WTC11 (cell line): ENCODE data around the gene ASCC1. TPM values are rescaled to one million over a fixed set of nuclear protein-coding genes. Genes with fewer than 3 reads are reported as not detected.

Experiments used
- ATAC-seq: fragments of 200-7000 bp; cut with Tn5 transposase; 2 replicates; pipeline ENCODE4 v1.10.0; 2021; ENCODE audit warnings: mild to moderate bottlenecking, moderate library complexity
- CTCF ChIA-PET: fragments of 300-600 bp; sonication (Branson Sonifier 250); formaldehyde crosslinking; loops from one replicate; lab custom pipeline; 2021; ENCODE audit warnings: antibody characterized with exemption; lab: Charles Lee
- POLR2A ChIA-PET: fragments of 350-600 bp; sonication (Branson Sonifier 250); formaldehyde crosslinking; loops from one replicate; lab custom pipeline; 2021; ENCODE audit warnings: antibody characterized with exemption; lab: Charles Lee
- DNase-seq: peaks from one replicate; pipeline ENCODE4 v3.0.0; 2021; ENCODE audit warnings: low spot score
- H3K27ac Mint-ChIP-seq: 2 replicates; pipeline ENCODE4 v1.8.0; 2021; ENCODE audit warnings: mixed read lengths
- H3K27me3 Mint-ChIP-seq: 2 replicates; pipeline ENCODE4 v1.8.0; 2021; ENCODE audit warnings: low read depth, mild to moderate bottlenecking, moderate library complexity, mixed read lengths
- H3K36me3 Mint-ChIP-seq: 2 replicates; pipeline ENCODE4 v1.8.0; 2021; ENCODE audit warnings: mixed read lengths
- H3K4me1 Mint-ChIP-seq: 2 replicates; pipeline ENCODE4 v1.8.0; 2022; ENCODE audit warnings: mixed read lengths
- H3K4me3 Mint-ChIP-seq: 2 replicates; pipeline ENCODE4 v1.8.0; 2021; ENCODE audit warnings: mild to moderate bottlenecking, moderate library complexity, mixed read lengths
- H3K9me3 Mint-ChIP-seq: 2 replicates; pipeline ENCODE4 v1.8.0; 2021; ENCODE audit warnings: mixed read lengths
- ATF1 ChIP-seq: sonication (generic); formaldehyde crosslinking; IDR thresholded peaks from 2 replicates; pipeline ENCODE4 v1.8.1; 2023; ENCODE audit warnings: mild to moderate bottlenecking, moderate library complexity, missing genetic modification reagents
- ATF3 ChIP-seq: sonication (generic); formaldehyde crosslinking; conservative IDR thresholded peaks from 2 replicates; pipeline ENCODE4 v1.8.1; 2022; ENCODE audit warnings: mild to moderate bottlenecking, missing genetic modification reagents
- FOXP1 ChIP-seq: sonication (generic); formaldehyde crosslinking; IDR thresholded peaks from 2 replicates; pipeline ENCODE4 v1.8.0; 2022; ENCODE audit warnings: missing genetic modification reagents, mild to moderate bottlenecking, moderate library complexity, borderline replicate concordance
- GABPB1 ChIP-seq: sonication (generic); formaldehyde crosslinking; IDR thresholded peaks from 2 replicates; pipeline ENCODE4 v1.8.1; 2023; ENCODE audit warnings: mild to moderate bottlenecking, missing genetic modification reagents
- HMGXB4 ChIP-seq: sonication (generic); formaldehyde crosslinking; IDR thresholded peaks from 2 replicates; pipeline ENCODE4 v1.8.1; 2023; ENCODE audit warnings: mild to moderate bottlenecking, moderate library complexity, missing genetic modification reagents
- JAZF1 ChIP-seq: fragments of 250-450 bp; sonication (Bioruptor Pico); IDR thresholded peaks from 2 replicates; pipeline ENCODE4 v1.9.0; 2021; ENCODE audit warnings: moderate library complexity, mild to moderate bottlenecking, inconsistent platforms
- MAX ChIP-seq: sonication (generic); formaldehyde crosslinking; IDR thresholded peaks from 2 replicates; pipeline ENCODE4 v1.8.0; 2022; ENCODE audit warnings: mild to moderate bottlenecking, missing genetic modification reagents
- NR1H2 ChIP-seq: sonication (generic); formaldehyde crosslinking; IDR thresholded peaks from 2 replicates; pipeline ENCODE4 v1.9.0; 2021; ENCODE audit warnings: mild to moderate bottlenecking, moderate library complexity, missing genetic modification reagents
- PRDM15 ChIP-seq: sonication (generic); formaldehyde crosslinking; IDR thresholded peaks from 2 replicates; pipeline ENCODE4 v1.8.0; 2022; ENCODE audit warnings: missing genetic modification reagents
- RELA ChIP-seq: sonication (generic); formaldehyde crosslinking; IDR thresholded peaks from 2 replicates; pipeline ENCODE4 v1.8.1; 2022; ENCODE audit warnings: missing genetic modification reagents, mild to moderate bottlenecking, borderline replicate concordance
- SMAD4 ChIP-seq: sonication (generic); formaldehyde crosslinking; IDR thresholded peaks from 2 replicates; pipeline ENCODE4 v1.8.0; 2022; ENCODE audit warnings: mild to moderate bottlenecking, missing genetic modification reagents
- SP1 ChIP-seq: sonication (generic); formaldehyde crosslinking; conservative IDR thresholded peaks from 2 replicates; pipeline ENCODE4 v1.8.1; 2022; ENCODE audit warnings: missing genetic modification reagents
- TCF7 ChIP-seq: sonication (generic); formaldehyde crosslinking; IDR thresholded peaks from 2 replicates; pipeline ENCODE4 v1.8.0; 2022; ENCODE audit warnings: mild to moderate bottlenecking, low read depth, missing genetic modification reagents, moderate library complexity
- TP53 ChIP-seq: sonication (generic); formaldehyde crosslinking; IDR thresholded peaks from 2 replicates; pipeline ENCODE4 v1.8.1; 2023; ENCODE audit warnings: mild to moderate bottlenecking, missing genetic modification reagents
- ZNF263 ChIP-seq: sonication (generic); formaldehyde crosslinking; IDR thresholded peaks from 2 replicates; pipeline ENCODE4 v1.8.1; 2022; ENCODE audit warnings: low read depth, mild to moderate bottlenecking, moderate library complexity, missing genetic modification reagents
- ZNF416 ChIP-seq: fragments of 250-450 bp; sonication (Bioruptor Pico); IDR thresholded peaks from 2 replicates; pipeline ENCODE4 v1.9.0; 2021; ENCODE audit warnings: mild to moderate bottlenecking, inconsistent platforms
- ZNF512 ChIP-seq: sonication (generic); formaldehyde crosslinking; IDR thresholded peaks from 2 replicates; pipeline ENCODE4 v1.8.1; 2022; ENCODE audit warnings: missing genetic modification reagents, borderline replicate concordance
- total RNA-seq: library from RNA; stranded (reverse); gene quantifications from 3 replicates; pipeline ENCODE4 v1.2.3, GENCODE V29; 2021
- TF ChIP-seq, protein P1 (sequence below): sonication (generic); formaldehyde crosslinking; IDR thresholded peaks from 2 replicates; pipeline ENCODE4 v1.8.1; 2023; ENCODE audit warnings: mild to moderate bottlenecking, missing genetic modification reagents, borderline replicate concordance
- TF ChIP-seq, protein P2 (sequence below): sonication (generic); formaldehyde crosslinking; IDR thresholded peaks from 2 replicates; pipeline ENCODE4 v1.8.1; 2023; ENCODE audit warnings: mild to moderate bottlenecking, missing genetic modification reagents, moderate library complexity
- TF ChIP-seq, protein P3 (sequence below): sonication (generic); formaldehyde crosslinking; IDR thresholded peaks from 2 replicates; pipeline ENCODE4 v1.8.1; 2022; ENCODE audit warnings: mild to moderate bottlenecking, missing genetic modification reagents, moderate library complexity, borderline replicate concordance

The ASCC1 gene
- total RNA-seq, 1 experiment from 2014 or later, result 30.4 TPM

- no peak for TF ChIP-seq ZNF512 (CRISPR knock-in tag)
- TF ChIP-seq JAZF1 (CRISPR knock-in tag), result no peak
- TF ChIP-seq, protein P1, sequence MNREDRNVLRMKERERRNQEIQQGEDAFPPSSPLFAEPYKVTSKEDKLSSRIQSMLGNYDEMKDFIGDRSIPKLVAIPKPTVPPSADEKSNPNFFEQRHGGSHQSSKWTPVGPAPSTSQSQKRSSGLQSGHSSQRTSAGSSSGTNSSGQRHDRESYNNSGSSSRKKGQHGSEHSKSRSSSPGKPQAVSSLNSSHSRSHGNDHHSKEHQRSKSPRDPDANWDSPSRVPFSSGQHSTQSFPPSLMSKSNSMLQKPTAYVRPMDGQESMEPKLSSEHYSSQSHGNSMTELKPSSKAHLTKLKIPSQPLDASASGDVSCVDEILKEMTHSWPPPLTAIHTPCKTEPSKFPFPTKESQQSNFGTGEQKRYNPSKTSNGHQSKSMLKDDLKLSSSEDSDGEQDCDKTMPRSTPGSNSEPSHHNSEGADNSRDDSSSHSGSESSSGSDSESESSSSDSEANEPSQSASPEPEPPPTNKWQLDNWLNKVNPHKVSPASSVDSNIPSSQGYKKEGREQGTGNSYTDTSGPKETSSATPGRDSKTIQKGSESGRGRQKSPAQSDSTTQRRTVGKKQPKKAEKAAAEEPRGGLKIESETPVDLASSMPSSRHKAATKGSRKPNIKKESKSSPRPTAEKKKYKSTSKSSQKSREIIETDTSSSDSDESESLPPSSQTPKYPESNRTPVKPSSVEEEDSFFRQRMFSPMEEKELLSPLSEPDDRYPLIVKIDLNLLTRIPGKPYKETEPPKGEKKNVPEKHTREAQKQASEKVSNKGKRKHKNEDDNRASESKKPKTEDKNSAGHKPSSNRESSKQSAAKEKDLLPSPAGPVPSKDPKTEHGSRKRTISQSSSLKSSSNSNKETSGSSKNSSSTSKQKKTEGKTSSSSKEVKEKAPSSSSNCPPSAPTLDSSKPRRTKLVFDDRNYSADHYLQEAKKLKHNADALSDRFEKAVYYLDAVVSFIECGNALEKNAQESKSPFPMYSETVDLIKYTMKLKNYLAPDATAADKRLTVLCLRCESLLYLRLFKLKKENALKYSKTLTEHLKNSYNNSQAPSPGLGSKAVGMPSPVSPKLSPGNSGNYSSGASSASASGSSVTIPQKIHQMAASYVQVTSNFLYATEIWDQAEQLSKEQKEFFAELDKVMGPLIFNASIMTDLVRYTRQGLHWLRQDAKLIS (CRISPR knock-in tag), result no peak
- TF ChIP-seq TCF7, result no peak
- no peak for TF ChIP-seq NR1H2 (CRISPR knock-in tag)
- TF ChIP-seq, protein P2, sequence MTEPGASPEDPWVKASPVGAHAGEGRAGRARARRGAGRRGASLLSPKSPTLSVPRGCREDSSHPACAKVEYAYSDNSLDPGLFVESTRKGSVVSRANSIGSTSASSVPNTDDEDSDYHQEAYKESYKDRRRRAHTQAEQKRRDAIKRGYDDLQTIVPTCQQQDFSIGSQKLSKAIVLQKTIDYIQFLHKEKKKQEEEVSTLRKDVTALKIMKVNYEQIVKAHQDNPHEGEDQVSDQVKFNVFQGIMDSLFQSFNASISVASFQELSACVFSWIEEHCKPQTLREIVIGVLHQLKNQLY (CRISPR knock-in tag), result no peak
- TF ChIP-seq FOXP1 (CRISPR knock-in tag), result no peak
- no peak for TF ChIP-seq ATF1
- no peak for TF ChIP-seq ZNF416
- TF ChIP-seq, all 79 proteins: peak for 0
These were observed 23.3 kb upstream of the ASCC1 start (continued) for GRCh38 chr10:72239409-72239808.

DNA sequence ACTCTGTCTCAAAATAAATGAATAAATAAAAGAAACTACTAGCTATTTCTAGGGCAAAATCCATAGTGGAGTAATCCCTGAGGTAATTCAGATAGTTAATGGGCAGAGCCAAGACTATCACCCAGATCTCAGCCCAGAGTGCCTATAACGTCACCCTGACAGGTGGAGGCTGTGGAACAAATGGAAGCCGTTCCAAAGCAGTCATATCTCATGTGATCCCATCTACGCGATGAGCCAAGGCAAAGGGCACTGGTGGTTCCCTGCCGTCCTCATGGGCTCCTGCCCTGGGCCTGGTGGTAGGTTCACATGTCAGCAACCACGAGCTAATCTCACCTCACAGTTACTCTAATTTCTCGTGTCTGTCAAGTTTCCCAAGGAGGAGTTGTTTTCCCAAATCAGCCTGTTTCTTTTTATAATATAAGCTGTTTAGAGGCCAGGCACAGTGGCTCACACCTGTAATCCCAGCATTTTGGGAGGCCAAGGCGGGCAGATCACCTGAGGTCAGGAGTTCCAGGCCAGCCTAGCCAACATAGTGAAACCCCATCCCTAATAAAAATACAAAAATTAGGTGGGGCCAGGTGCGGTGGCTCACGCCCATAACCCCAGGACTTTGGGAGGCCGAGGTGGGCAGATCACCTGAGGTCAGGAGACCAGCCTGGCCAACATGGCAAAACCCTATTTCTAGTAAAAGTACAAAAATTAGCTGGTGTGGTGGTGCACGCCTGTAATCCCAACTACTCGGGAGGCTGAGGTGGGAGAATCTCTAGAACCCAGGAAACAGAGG is 22.5 kb upstream of the ASCC1 start:
- Mint-ChIP-seq H3K36me3 (peaks cover 10% of the 10 kb centered on the region), H3K27me3 (no peaks in the 10 kb centered on the region), H3K4me1 (peaks cover 16% of the 10 kb centered on the region)
- ATAC-seq, result no peak
- TF ChIP-seq ATF3, result no peak
- no peak for TF ChIP-seq SMAD4 (CRISPR knock-in tag)
- TF ChIP-seq SP1, result no peak
- TF ChIP-seq GABPB1 (CRISPR knock-in tag), result no peak
- no peak for TF ChIP-seq RELA
- no peak for TF ChIP-seq ZNF263 (CRISPR knock-in tag)
- no peak for TF ChIP-seq FOXP1 (CRISPR knock-in tag)
- TF ChIP-seq HMGXB4, result no peak
- TF ChIP-seq PRDM15, result no peak
- TF ChIP-seq, protein P3, sequence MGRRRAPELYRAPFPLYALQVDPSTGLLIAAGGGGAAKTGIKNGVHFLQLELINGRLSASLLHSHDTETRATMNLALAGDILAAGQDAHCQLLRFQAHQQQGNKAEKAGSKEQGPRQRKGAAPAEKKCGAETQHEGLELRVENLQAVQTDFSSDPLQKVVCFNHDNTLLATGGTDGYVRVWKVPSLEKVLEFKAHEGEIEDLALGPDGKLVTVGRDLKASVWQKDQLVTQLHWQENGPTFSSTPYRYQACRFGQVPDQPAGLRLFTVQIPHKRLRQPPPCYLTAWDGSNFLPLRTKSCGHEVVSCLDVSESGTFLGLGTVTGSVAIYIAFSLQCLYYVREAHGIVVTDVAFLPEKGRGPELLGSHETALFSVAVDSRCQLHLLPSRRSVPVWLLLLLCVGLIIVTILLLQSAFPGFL (CRISPR knock-in tag), result no peak
- no peak for TF ChIP-seq TP53 (CRISPR knock-in tag)
- TF ChIP-seq MAX (CRISPR knock-in tag), result no peak
- TF ChIP-seq, all 79 proteins: peak for 0
- Mint-ChIP-seq H3K4me3 (no peak overlapping the region), H3K9me3 (no peaks in the 10 kb centered on the region), H3K27ac (no peak overlapping the region)
- CTCF ChIA-PET, result interaction anchor here (0.7 to 3.0 kb wide), 5 partner anchors 9 to 190 kb away, joined by 3 to 10 read pairs (median 4); no protein-coding TSS in a partner anchor
- POLR2A ChIA-PET, result interaction anchor here (0.7 to 1.6 kb wide), 4 partner anchors 13 to 37 kb away, joined by 3 to 4 read pairs (median 4); no protein-coding TSS in a partner anchor
- no peak for DNase-seq
